ENCODE data around the gene PRDM16. TPM values are rescaled to one million over a fixed set of nuclear protein-coding genes. Genes with fewer than 3 reads are reported as not detected.

Gene PRDM16
- total and polyA plus RNA-seq, 4 donors: 0.05 to 0.67 (median 0.19) TPM

GRCh38 chr1:3329640-3330281 is 260.8 kb downstream of the PRDM16 start:
- no peak for TF ChIP-seq CTCF (IDR thresholded peaks at IDR 0.05; ENCODE audit: low read depth, low read length, missing input control)
- no peak for TF ChIP-seq ZBTB33 (IDR thresholded peaks at IDR 0.05)
- no peak for TF ChIP-seq FOXA2 (IDR thresholded peaks at IDR 0.05)
- no peak for TF ChIP-seq SP1 (IDR thresholded peaks at IDR 0.05)
- TF ChIP-seq NR2F2 (IDR thresholded peaks at IDR 0.05): no peak
- no peak for DNase-seq (ENCODE audit: low spot score)
- H3K9ac ChIP-seq (ENCODE audit: low read depth in 1 of 2, low read length in 2 of 2): no peak overlapping the region
- peaks cover 0 to 2% (median 0%) of the 10 kb centered on the region in 4 donors for H3K27me3 ChIP-seq (ENCODE audit: control insufficient read depth in 4 of 4, insufficient read depth in 4 of 4, low read length in 3 of 4)
- WGBS: 88% methylated on average over 12 of the region's 12 CpGs
- no peaks in the 10 kb centered on the region for H3K36me3 ChIP-seq (ENCODE audit: control insufficient read depth in 4 of 4, insufficient read depth in 3 of 4, low read depth in 1 of 4, low read length in 3 of 4)
- H3K4me1 ChIP-seq (ENCODE audit: control insufficient read depth in 4 of 4, insufficient read depth in 4 of 4, low read length in 3 of 4): peaks cover 0 to 7% (median 3%) of the 10 kb centered on the region in 4 donors
- H3K27ac ChIP-seq (ENCODE audit: low read depth in 1 of 2, low read length in 2 of 2): no peak overlapping the region
- H3K9me3 ChIP-seq (ENCODE audit: control insufficient read depth in 4 of 4, low read length in 3 of 4): no peaks in the 10 kb centered on the region
- H3K4me3 ChIP-seq (ENCODE audit: low read depth in 1 of 3, low read length in 3 of 3): no peak overlapping the region

GRCh38 chr1:3330771-3331245 is 261.8 kb downstream of the PRDM16 start:
- 73% methylated on average over 11 of the region's 11 CpGs for WGBS
- Histone ChIP-seq H3K27ac (ENCODE audit: low read depth in 1 of 2, low read length in 2 of 2) (no peak overlapping the region), H3K9me3 (ENCODE audit: control insufficient read depth in 4 of 4, low read length in 3 of 4) (no peaks in the 10 kb centered on the region), H3K36me3 (ENCODE audit: control insufficient read depth in 4 of 4, insufficient read depth in 3 of 4, low read depth in 1 of 4, low read length in 3 of 4) (no peaks in the 10 kb centered on the region), H3K4me1 (ENCODE audit: control insufficient read depth in 4 of 4, insufficient read depth in 4 of 4, low read length in 3 of 4) (peaks cover 1 to 10% (median 5%) of the 10 kb centered on the region in 4 donors), H3K9ac (ENCODE audit: low read depth in 1 of 2, low read length in 2 of 2) (no peak overlapping the region), H3K27me3 (ENCODE audit: control insufficient read depth in 4 of 4, insufficient read depth in 4 of 4, low read length in 3 of 4) (peaks cover 0 to 2% (median 0%) of the 10 kb centered on the region in 4 donors), H3K4me3 (ENCODE audit: low read depth in 1 of 3, low read length in 3 of 3) (no peak overlapping the region)
- no peak for DNase-seq (ENCODE audit: low spot score)
- TF ChIP-seq MAX (IDR thresholded peaks at IDR 0.05) (no peak), HNF4G (IDR thresholded peaks at IDR 0.05) (no peak), SP1 (IDR thresholded peaks at IDR 0.05) (no peak), HNF4A (conservative IDR thresholded peaks at IDR 0.05) (no peak), TAF1 (conservative IDR thresholded peaks at IDR 0.05) (no peak), FOXA1 (IDR thresholded peaks at IDR 0.05) (no peak), ZBTB33 (IDR thresholded peaks at IDR 0.05) (no peak), RXRA (IDR thresholded peaks at IDR 0.05) (no peak), FOXA2 (IDR thresholded peaks at IDR 0.05) (no peak), CTCF (IDR thresholded peaks at IDR 0.05; ENCODE audit: low read depth, low read length, missing input control) (no peak), NR2F2 (IDR thresholded peaks at IDR 0.05) (no peak), ATF3 (IDR thresholded peaks at IDR 0.05) (no peak), RAD21 (IDR thresholded peaks at IDR 0.05) (no peak), REST (IDR thresholded peaks at IDR 0.05) (no peak), JUND (IDR thresholded peaks at IDR 0.05) (no peak), EGR1 (IDR thresholded peaks at IDR 0.05; ENCODE audit: low read depth in 2 of 2) (no peak), YY1 (IDR thresholded peaks at IDR 0.05) (no peak), GABPA (IDR thresholded peaks at IDR 0.05 in 1 of 2, conservative IDR thresholded peaks at IDR 0.05 in 1 of 2) (no peak)
